GM23338 (cell line): ENCODE measurements around the gene PDHX. TPM values are rescaled to one million over a fixed set of nuclear protein-coding genes. Genes with fewer than 3 reads are reported as not detected.

Source experiments
- ATAC-seq: fragments of 200-7000 bp; cut with Tn5 transposase; 3 replicates; pipeline ENCODE4 v1.9.1; 2020
- DNase-seq: peaks from one replicate; pipeline ENCODE4 v3.0.0-alpha.2; 2015; ENCODE audit warnings: low spot score
- H2AFZ ChIP-seq: fragments of 200-600 bp; sonication (generic); 2 replicates; pipeline ENCODE4 v1.8.0; 2016; ENCODE audit warnings: antibody characterized with exemption, mild to moderate bottlenecking, moderate library complexity
- H3F3A ChIP-seq: fragments of 200-600 bp; sonication (generic); replicated peaks from 2 replicates; pipeline ENCODE4 v1.8.0; 2017; ENCODE audit warnings: antibody characterized with exemption, mixed run types, low read depth
- H3K27ac ChIP-seq: fragments of 200-600 bp; sonication (generic); 2 replicates; pipeline ENCODE4 v1.6.1; 2016; ENCODE audit warnings: low read depth
- H3K27me3 ChIP-seq: fragments of 200-600 bp; sonication (generic); 2 replicates; pipeline ENCODE4 v1.8.0; 2016; ENCODE audit warnings: mild to moderate bottlenecking, mixed run types, moderate library complexity; ENCODE audit not compliant: insufficient read depth
- H3K36me3 ChIP-seq: fragments of 200-600 bp; sonication (generic); 2 replicates; pipeline ENCODE4 v1.8.0; 2016; ENCODE audit warnings: mild to moderate bottlenecking; ENCODE audit not compliant: insufficient read depth
- H3K4me1 ChIP-seq: fragments of 200-600 bp; sonication (generic); 2 replicates; pipeline ENCODE4 v1.8.0; 2016; ENCODE audit warnings: mild to moderate bottlenecking, moderate library complexity; ENCODE audit not compliant: insufficient read depth
- H3K4me2 ChIP-seq: fragments of 200-600 bp; sonication (generic); 2 replicates; pipeline ENCODE4 v1.7.1; 2017; ENCODE audit warnings: mixed run types
- H3K4me3 ChIP-seq: fragments of 200-600 bp; sonication (generic); 2 replicates; pipeline ENCODE4 v1.6.1; 2016; ENCODE audit warnings: mixed run types
- H3K79me2 ChIP-seq: fragments of 200-600 bp; sonication (generic); replicated peaks from 2 replicates; pipeline ENCODE4 v1.8.0; 2017; ENCODE audit warnings: mild to moderate bottlenecking; ENCODE audit not compliant: insufficient read depth
- H3K9me2 ChIP-seq: fragments of 200-600 bp; sonication (generic); 2 replicates; pipeline ENCODE4 v1.8.0; 2017; ENCODE audit not compliant: insufficient read depth
- H4K20me1 ChIP-seq: fragments of 200-600 bp; sonication (generic); replicated peaks from 2 replicates; pipeline ENCODE4 v1.8.0; 2017; ENCODE audit warnings: mild to moderate bottlenecking; ENCODE audit not compliant: insufficient read depth
- H3K27ac Mint-ChIP-seq: 2 replicates; pipeline ENCODE4 v1.8.0; 2020; ENCODE audit warnings: inconsistent platforms, mild to moderate bottlenecking, moderate library complexity, mixed read lengths
- H3K27me3 Mint-ChIP-seq: 3 replicates; pipeline ENCODE4 v1.8.0; 2022; ENCODE audit warnings: low read depth, mild to moderate bottlenecking, moderate library complexity, mixed read lengths, inconsistent platforms; ENCODE audit not compliant: insufficient read depth, poor library complexity
- H3K36me3 Mint-ChIP-seq: 3 replicates; pipeline ENCODE4 v1.8.0; 2021; ENCODE audit warnings: low read depth, mild to moderate bottlenecking, inconsistent platforms, moderate library complexity, mixed read lengths
- H3K4me1 Mint-ChIP-seq: 3 replicates; pipeline ENCODE4 v1.8.0; 2020; ENCODE audit warnings: mild to moderate bottlenecking, inconsistent platforms, mixed read lengths
- H3K4me3 Mint-ChIP-seq: 3 replicates; pipeline ENCODE4 v1.8.0; 2021; ENCODE audit warnings: moderate library complexity, mild to moderate bottlenecking, inconsistent platforms, mixed read lengths
- H3K9me3 Mint-ChIP-seq: 3 replicates; pipeline ENCODE4 v1.8.0; 2020; ENCODE audit warnings: moderate library complexity, mild to moderate bottlenecking, inconsistent platforms, mixed read lengths
- CREB1 ChIP-seq: fragments of 250-450 bp; sonication (Bioruptor Pico); IDR thresholded peaks from 2 replicates; pipeline ENCODE4 v1.5.0; 2020; ENCODE audit warnings: low read depth, mild to moderate bottlenecking, moderate library complexity
- ETS1 ChIP-seq: IDR thresholded peaks from 2 replicates; pipeline ENCODE4 v1.6.1; 2016; ENCODE audit warnings: antibody characterized with exemption
- EZH2 ChIP-seq: fragments of 200-600 bp; sonication (generic); IDR thresholded peaks from one replicate; pipeline ENCODE4 v1.8.0; 2017; ENCODE audit warnings: antibody characterized with exemption, mild to moderate bottlenecking, low read depth; ENCODE audit not compliant: unreplicated experiment
- NANOG ChIP-seq: IDR thresholded peaks from 2 replicates; pipeline ENCODE4 v1.6.1; 2016; ENCODE audit warnings: antibody characterized with exemption, borderline replicate concordance
- POLR2AphosphoS5 ChIP-seq: IDR thresholded peaks from 2 replicates; pipeline ENCODE4 v1.6.1; 2016; ENCODE audit warnings: antibody characterized with exemption, low read depth
- REST ChIP-seq: IDR thresholded peaks from one replicate; pipeline ENCODE4 v1.6.1; 2018; ENCODE audit warnings: antibody characterized with exemption; ENCODE audit not compliant: unreplicated experiment
- ZNF114 ChIP-seq: fragments of 250-450 bp; sonication (Bioruptor Pico); IDR thresholded peaks from 2 replicates; pipeline ENCODE4 v1.5.0; 2020; ENCODE audit warnings: mild to moderate bottlenecking, moderate library complexity
- ZNF462 ChIP-seq: fragments of 250-450 bp; sonication (Bioruptor Pico); IDR thresholded peaks from 2 replicates; pipeline ENCODE4 v1.5.0; 2020; ENCODE audit warnings: mild to moderate bottlenecking, moderate library complexity
- polyA plus RNA-seq: library from polyadenylated mRNA; unstranded; fragments of >200 nt; fragmentation: Nextera tagmentation; extraction: Ambion mirVana; gene quantifications from 2 replicates; pipeline ENCODE4 v1.2.1, GENCODE V29; 2016
- total RNA-seq: library from RNA; depleted of rRNA; stranded (reverse); fragments of >200 nt; shearing (Covaris generic); gene quantifications from 2 replicates; pipeline ENCODE4 v1.2.3, GENCODE V29; 2014

The PDHX gene
- total and polyA plus RNA-seq, 2 experiments from 2014 or later, result 36.9 to 40.2 TPM

GRCh38 chr11:35009191-35009943 is 92.9 kb downstream of the PDHX start:
- H3K27me3 Mint-ChIP-seq, result peaks cover 1% of the 10 kb centered on the region

More at GRCh38 chr11:35009191-35009943, 92.9 kb downstream of the PDHX start:
- no peaks in the 10 kb centered on the region for H3K9me3 Mint-ChIP-seq
- no peaks in the 10 kb centered on the region for H3K27me3 ChIP-seq
- H3K79me2 ChIP-seq, result no peaks in the 10 kb centered on the region
- H3K4me3 ChIP-seq, result no peak overlapping the region
- DNase-seq (no peak), ATAC-seq (no peak)
- H3K36me3 Mint-ChIP-seq, result no peaks in the 10 kb centered on the region
- H3K4me1 ChIP-seq, result peaks cover 14% of the 10 kb centered on the region; the same call in 1 of the 2 replicates
- TF ChIP-seq ZNF462 (CRISPR knock-in tag) (no peak), CREB1 (CRISPR knock-in tag) (no peak), ETS1 (no peak), EZH2 (no peak), POLR2AphosphoS5 (no peak), NANOG (no peak), ZNF114 (no peak), REST (no peak)
- H3K27ac ChIP-seq, result no peak overlapping the region
- H2AFZ ChIP-seq, result no peak overlapping the region
- H3K4me3 Mint-ChIP-seq, result no peak overlapping the region
- H3K4me1 Mint-ChIP-seq, result peaks cover 17% of the 10 kb centered on the region
- H3K36me3 ChIP-seq, result no peaks in the 10 kb centered on the region
- no peaks in the 10 kb centered on the region for H3F3A ChIP-seq
- H4K20me1 ChIP-seq, result no peaks in the 10 kb centered on the region
- H3K9me2 ChIP-seq, result peaks cover 6% of the 10 kb centered on the region
- H3K27ac Mint-ChIP-seq, result peak overlapping the region; percentile 7; the same call in 1 of the 2 replicates
- no peak overlapping the region for H3K4me2 ChIP-seq
